HG03064 (cell line): ENCODE data around the gene RPP30.

Experiments used
- ATAC-seq: cut with Tn5 transposase; IDR thresholded peaks from one replicate; pipeline ENCODE4 v1.9.1; 2021; ENCODE audit warnings: low read depth; ENCODE audit not compliant: unreplicated experiment

RPP30 gene

GRCh38 chr10:90871766-90872647 is at the start of gene RPP30:
Gene RPP30, plus strand, starts transcription at chr10:90871974. Its CDS starts 13 bp downstream, at chr10:90871987.
- ATAC-seq = peak; percentile 99

GRCh38 chr10:90822508-90822907 is 49.3 kb upstream of the RPP30 start:
- ATAC-seq = no peak

- no peak for ATAC-seq
Measured at GRCh38 chr10:90832111-90832510, 39.7 kb upstream of the RPP30 start.

GRCh38 chr10:90834326-90834725 is 37.4 kb upstream of the RPP30 start:
- no peak for ATAC-seq

GRCh38 chr10:90837486-90837885 is 34.3 kb upstream of the RPP30 start:
- no peak for ATAC-seq

- no peak for ATAC-seq
Measured at GRCh38 chr10:90842725-90843124, 29.0 kb upstream of the RPP30 start.

- ATAC-seq = no peak
Measured at GRCh38 chr10:90845726-90846125, 26.0 kb upstream of the RPP30 start.

- ATAC-seq = no peak
Measured at GRCh38 chr10:90846746-90847145, 25.0 kb upstream of the RPP30 start.

GRCh38 chr10:90847436-90847835 is 24.3 kb upstream of the RPP30 start:
- ATAC-seq = no peak

GRCh38 chr10:90849956-90850749 is 21.6 kb upstream of the RPP30 start:
- ATAC-seq = no peak

GRCh38 chr10:90855126-90855525 is 16.6 kb upstream of the RPP30 start:
- ATAC-seq = no peak

- ATAC-seq = no peak
Measured at GRCh38 chr10:90856261-90856660, 15.5 kb upstream of the RPP30 start.

GRCh38 chr10:90856964-90857634 is 14.7 kb upstream of the RPP30 start:
- ATAC-seq = no peak

- peak; percentile 66 for ATAC-seq
Measured at GRCh38 chr10:90857635-90858460, 13.9 kb upstream of the RPP30 start, which contains the start of gene HTR7. Gene HTR7, minus strand, starts transcription at chr10:90858039. Its CDS starts 368 bp downstream, at chr10:90857671.

- ATAC-seq = no peak
Measured at GRCh38 chr10:90858461-90858968, 13.3 kb upstream of the RPP30 start.

- no peak for ATAC-seq
Measured at GRCh38 chr10:90859321-90859751, 12.4 kb upstream of the RPP30 start.

GRCh38 chr10:90860790-90861189 is 11.0 kb upstream of the RPP30 start:
- no peak for ATAC-seq

GRCh38 chr10:90862908-90863514 is 8.8 kb upstream of the RPP30 start:
- no peak for ATAC-seq

- no peak for ATAC-seq
Measured at GRCh38 chr10:90865401-90865800, 6.4 kb upstream of the RPP30 start.
